HG03039 (cell line): ENCODE data around the gene SERPINB6.
"Not testable (repeated sequence)": the region's sequence is repeated elsewhere in the genome, so short reads cannot be mapped to it uniquely, and the experiment has no call there.

Source experiments
- ATAC-seq: cut with Tn5 transposase; IDR thresholded peaks from one replicate; pipeline ENCODE4 v1.9.1; 2021; ENCODE audit warnings: mild to moderate bottlenecking, moderate library complexity; ENCODE audit not compliant: unreplicated experiment

Gene SERPINB6

DNA sequence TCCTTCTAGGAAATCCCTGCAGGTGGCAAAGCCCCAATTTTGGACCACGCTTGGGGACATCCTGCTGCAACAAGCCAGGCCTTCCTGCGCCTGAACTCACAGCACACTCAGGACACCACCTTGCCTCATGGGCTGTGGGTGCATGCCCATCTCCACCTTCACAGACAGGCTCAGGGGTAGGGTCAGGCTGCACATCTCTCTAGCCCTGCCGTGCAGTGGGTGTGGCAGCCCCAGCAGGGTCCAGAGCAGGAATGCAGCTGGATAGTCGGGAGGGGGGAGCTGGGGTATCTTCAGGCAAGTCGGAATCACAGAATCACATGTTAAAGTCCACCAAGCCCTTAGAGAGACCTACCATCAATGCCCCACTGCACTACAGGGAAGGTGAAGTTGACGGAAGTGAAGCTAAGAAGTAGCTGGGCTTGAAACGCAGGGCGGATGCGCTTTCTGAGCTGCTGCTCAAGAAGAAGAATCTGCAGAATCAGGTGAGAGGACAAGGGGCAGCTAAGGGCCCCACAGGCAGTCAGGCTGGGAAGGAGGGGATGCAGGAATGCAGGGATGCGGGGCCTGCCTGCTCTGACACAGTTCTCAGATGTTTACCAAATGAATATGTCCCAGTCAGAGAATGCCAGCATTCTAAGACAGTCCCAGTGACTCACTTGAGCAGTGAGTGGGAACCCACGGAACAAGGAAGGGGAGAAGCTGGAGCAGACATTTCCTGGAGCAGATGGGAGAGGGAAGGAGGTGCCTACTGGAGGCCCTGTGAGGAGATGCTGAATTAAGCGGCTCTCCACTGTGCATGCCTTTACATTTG is 11.3 kb downstream of the SERPINB6 start:
- no peak for ATAC-seq

DNA sequence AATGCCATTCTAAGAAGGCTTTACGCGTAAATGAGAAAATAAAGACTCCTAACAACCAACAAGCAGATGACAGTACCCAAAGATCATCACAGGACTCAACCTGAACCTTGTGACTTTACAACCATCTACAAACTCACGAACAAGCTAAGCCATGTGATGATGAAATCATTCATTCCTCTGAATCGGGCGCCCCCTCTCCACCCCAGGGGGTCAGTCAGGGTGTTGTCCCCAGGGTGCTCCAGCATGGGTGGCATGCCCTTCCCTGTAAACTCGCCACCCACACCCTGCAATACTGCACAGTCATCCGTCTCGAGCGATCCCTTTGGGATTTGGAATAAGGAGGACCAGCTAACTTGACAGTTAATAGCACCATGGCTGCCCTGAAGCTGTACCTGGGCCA is 12.6 kb downstream of the SERPINB6 start:
- no peak for ATAC-seq

- ATAC-seq, result no peak
Measured at GRCh38 chr6:2958331-2958711, 13.0 kb downstream of the SERPINB6 start.

GRCh38 chr6:2957696-2958330 is 13.6 kb downstream of the SERPINB6 start:
- no peak for ATAC-seq

- ATAC-seq, result no peak
Measured at GRCh38 chr6:2956930-2957685, 14.3 kb downstream of the SERPINB6 start.

- ATAC-seq, result no peak
Measured at GRCh38 chr6:2953098-2953497, 18.3 kb downstream of the SERPINB6 start.

- peak; percentile 68 for ATAC-seq
Measured at GRCh38 chr6:2952557-2953095, 18.7 kb downstream of the SERPINB6 start.

DNA sequence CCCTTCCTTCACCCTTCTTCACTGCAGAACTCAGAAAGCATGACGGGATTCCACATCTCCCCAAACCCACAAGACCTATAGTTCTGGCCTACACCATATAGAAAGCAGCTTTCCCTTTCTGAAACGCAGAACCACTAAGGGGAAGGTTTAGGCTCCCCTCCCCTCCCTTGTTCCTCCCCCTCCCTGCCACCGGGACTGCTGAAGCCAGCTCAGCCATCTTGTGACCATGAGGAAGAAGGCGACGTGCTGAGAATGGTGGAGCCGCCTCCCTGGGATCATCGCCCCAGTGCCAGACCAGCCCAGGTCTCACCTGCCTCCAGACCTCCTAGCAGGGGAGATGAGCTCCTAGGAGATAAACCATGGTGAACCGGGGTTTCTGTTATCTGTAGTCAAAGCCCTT is 19.6 kb downstream of the SERPINB6 start:
- ATAC-seq, result no peak

GRCh38 chr6:2950713-2951112 is 20.7 kb downstream of the SERPINB6 start:
- no peak for ATAC-seq

DNA sequence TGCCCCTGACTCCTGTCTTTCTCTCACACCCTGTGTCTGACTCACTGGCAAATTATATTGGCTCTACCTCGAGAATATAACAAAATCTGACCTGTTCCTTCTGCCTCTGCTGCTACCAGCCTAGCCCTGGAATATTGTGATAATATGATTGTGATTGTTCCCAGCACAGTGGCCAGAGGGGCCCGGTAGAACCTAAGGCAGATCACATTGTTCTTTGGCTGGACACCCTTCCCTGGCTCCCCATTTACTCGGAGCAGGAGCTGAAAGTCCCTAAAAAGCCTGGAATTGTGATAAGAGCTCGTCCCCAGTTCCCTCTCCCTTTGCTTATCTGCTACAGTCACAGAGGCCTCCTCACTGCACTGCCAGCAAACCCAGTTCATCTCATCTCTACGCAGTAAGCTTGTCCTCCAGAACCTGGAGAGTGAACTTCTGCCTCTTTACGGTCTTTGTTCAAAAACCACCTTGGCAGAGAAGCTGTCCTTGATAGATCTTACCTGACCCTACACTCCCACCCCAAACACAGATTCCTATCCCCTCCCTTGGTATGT is 21.8 kb downstream of the SERPINB6 start:
- no peak for ATAC-seq

GRCh38 chr6:2949121-2949520 is 22.2 kb downstream of the SERPINB6 start:
- ATAC-seq, result no peak

DNA sequence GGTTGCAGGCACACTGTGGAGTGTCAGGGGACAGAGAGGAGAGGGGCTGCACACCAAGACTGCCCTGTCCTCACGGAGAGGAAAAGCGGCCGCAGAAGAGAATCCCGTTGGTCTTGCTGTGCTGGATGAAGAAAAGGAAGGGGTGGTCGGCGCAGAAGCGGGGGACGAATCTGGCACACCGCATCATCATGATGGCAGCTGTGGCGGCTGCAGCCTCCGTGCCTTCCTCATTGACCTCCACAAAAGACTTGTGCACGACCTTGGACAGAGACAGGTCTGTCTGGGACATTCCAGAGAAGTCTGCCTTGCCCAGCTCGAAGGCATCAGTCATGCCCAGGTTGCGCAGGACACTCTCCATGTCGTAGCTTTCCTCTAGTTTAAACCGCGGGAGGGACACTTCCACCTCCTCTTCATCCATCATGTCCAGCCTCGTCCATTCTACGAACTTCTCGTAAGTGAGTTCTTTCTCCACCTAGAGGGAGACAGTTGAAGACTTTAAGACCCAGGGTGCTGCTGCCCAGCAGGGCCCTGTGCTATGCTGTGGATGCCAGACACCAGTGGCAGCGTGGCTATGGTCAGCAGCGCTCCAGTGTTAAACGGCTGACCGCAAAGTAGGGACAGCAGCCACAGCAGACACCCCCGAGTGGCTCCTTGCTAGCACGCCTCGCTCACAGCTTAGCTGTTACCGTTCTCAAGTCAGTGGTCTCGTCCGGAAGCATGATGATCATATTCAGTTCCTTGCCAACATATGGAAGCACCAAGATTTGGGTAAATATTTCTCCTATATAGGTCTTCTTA is 22.9 kb downstream of the SERPINB6 start:
- no peak for ATAC-seq

GRCh38 chr6:2947445-2947844 is 23.9 kb downstream of the SERPINB6 start:
- ATAC-seq, result no peak

GRCh38 chr6:2945153-2945452 is 26.3 kb downstream of the SERPINB6 start:
- no peak for ATAC-seq

- no peak for ATAC-seq
Measured at GRCh38 chr6:2944405-2945152, 26.8 kb downstream of the SERPINB6 start.

DNA sequence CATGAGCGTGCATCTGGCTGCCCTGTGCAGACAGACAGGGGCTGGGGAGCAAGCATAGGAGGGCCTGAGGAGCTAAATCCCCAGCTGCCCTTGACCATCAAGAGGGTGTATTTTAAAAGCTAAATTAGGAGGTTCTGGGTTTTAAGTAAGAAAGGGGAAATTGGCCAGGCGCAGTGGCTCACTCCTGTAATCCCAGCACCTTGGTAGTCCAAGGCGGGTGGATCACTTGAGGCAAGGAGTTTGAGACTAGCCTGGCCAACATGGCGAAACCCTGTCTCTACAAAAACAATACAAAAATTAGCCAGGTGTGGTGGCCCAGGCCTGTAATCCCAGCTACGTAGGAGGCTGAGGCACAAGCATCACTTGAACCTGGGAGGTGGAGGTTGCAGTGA is 27.8 kb downstream of the SERPINB6 start:
- ATAC-seq, result no peak

DNA sequence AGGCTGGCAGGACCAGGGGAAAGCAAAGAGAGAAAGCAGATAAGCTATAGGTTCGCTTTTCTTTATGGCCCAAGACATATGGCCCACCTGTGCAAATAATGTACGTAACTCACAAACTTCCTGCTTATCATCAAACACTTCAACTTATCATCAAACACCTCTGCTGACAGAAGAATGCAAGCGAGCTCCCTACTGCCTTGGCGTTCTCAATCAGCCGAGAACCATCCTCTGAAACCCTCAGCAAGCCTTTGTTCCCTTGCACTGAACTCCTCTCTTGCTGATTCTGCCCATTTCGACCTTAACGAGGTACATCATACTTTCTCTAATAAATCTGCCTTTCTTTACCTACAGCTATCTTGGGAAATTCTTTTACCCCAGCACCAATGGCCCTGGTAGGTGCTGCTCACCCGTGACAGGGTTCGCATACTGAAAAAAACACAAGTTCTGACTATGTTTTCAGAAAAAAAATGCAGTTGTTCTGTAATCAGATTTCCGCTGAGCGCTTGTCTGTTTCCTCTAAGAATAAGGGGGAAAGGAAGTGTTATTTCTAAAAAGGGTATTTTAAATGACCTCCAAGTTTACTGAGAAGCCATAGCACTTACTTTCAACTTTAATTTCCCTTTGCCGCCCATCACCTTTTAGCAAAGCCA is 28.3 kb downstream of the SERPINB6 start:
- ATAC-seq, result no peak

- not testable (repeated sequence) for ATAC-seq
Measured at GRCh38 chr6:2942116-2942515, 29.3 kb downstream of the SERPINB6 start.

GRCh38 chr6:2940851-2941250 is 30.5 kb downstream of the SERPINB6 start:
- no peak for ATAC-seq
